ENCODE data around the gene MAPK8IP1. TPM values are rescaled to one million over a fixed set of nuclear protein-coding genes. Genes with fewer than 3 reads are reported as not detected.

The MAPK8IP1 gene
- total and polyA plus RNA-seq, 10 donors, result 0.80 to 6.0 (median 3.1) TPM

DNA sequence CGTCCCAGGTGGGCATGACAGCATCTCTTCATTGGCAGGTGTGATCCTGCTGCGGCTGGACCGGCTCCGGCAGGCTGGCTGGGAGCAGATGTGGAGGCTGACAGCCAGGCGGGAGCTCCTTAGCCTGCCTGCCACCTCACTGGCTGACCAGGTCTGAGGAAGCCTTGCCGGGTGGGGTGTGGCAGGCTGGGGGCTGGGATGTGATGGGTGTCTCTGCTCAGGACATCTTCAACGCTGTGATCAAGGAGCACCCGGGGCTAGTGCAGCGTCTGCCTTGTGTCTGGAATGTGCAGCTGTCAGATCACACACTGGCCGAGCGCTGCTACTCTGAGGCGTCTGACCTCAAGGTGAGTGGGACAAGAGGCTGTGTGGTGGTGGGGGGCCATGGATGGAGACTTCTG lies 40.5 kb downstream of the MAPK8IP1 start:
- peak; percentile 74 for DNase-seq
- Histone ChIP-seq H3K9me3 (no peaks in the 10 kb centered on the region), H3K27ac (peak overlapping the region in 1 of 8 donors; percentile 86), H3K4me1 (peaks cover 12 to 80% (median 46%) of the 10 kb centered on the region in 6 donors), H3K36me3 (peaks cover 0 to 10% (median 0%) of the 10 kb centered on the region in 6 donors), H3K27me3 (replicated peaks in 1 of 7) (peaks cover 0 to 49% (median 20%) of the 10 kb centered on the region in 7 donors), H3K4me3 (no peak overlapping the region)
- 82 to 86% (median 84%) methylated on average over 10 to 12 of the region's 12 CpGs for WGBS, 5 donors
- no peak for TF ChIP-seq POLR2A (IDR thresholded peaks at IDR 0.05)
- TF ChIP-seq POLR2AphosphoS5 (IDR thresholded peaks at IDR 0.05), result no peak
- TF ChIP-seq, protein P1, sequence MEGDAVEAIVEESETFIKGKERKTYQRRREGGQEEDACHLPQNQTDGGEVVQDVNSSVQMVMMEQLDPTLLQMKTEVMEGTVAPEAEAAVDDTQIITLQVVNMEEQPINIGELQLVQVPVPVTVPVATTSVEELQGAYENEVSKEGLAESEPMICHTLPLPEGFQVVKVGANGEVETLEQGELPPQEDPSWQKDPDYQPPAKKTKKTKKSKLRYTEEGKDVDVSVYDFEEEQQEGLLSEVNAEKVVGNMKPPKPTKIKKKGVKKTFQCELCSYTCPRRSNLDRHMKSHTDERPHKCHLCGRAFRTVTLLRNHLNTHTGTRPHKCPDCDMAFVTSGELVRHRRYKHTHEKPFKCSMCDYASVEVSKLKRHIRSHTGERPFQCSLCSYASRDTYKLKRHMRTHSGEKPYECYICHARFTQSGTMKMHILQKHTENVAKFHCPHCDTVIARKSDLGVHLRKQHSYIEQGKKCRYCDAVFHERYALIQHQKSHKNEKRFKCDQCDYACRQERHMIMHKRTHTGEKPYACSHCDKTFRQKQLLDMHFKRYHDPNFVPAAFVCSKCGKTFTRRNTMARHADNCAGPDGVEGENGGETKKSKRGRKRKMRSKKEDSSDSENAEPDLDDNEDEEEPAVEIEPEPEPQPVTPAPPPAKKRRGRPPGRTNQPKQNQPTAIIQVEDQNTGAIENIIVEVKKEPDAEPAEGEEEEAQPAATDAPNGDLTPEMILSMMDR (IDR thresholded peaks at IDR 0.05 in 8 of 11, conservative IDR thresholded peaks at IDR 0.05 in 3 of 11), result no peak
- intact Hi-C loops (cut with DNase I; ENCODE audit: low total_unique reads), result no loop called here

DNA sequence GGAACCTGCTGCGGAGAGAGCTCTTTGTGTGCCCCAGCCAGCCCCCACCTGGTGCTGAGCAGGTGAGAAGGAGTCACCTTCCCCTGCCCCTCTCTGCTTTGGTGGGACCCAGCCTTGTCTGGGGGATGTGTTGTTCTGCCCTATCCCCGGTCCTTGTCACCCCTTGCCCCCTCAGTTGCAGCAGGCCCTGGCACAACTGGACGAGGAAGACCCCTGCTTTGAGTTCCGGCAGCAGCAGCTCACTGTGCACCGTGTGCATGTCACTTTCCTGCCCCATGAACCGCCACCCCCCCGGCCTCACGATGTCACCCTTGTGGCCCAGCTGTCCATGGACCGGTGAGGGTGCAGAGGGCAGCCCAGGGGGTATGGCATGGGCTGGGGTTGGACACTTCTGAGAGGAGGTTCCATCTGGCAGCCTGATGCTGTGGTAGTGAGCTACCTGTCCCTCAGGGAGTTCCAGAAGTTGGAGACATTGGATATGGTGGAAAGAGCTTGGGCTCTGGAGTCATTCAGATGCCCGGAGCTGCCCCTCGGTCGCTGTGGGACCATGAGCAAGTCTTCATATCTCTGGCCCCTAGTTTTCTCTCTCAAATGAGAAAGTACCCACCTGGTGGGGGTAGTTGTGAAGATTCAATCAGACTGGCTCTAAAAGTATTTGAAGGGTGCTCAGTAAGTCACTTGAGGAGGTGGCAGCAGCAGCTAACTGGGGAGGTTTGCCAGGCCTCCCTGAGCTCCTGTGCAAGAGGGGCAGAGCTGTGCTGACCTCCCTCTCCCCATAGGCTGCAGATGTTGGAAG lies 41.3 kb downstream of the MAPK8IP1 start:
- WGBS, 5 donors, result 84 to 94% (median 91%) methylated on average over 12 of the region's 12 CpGs
- Histone ChIP-seq H3K27me3 (replicated peaks in 1 of 7) (peaks cover 0 to 42% (median 18%) of the 10 kb centered on the region in 7 donors), H3K9me3 (no peaks in the 10 kb centered on the region), H3K36me3 (peaks cover 0 to 18% (median 1%) of the 10 kb centered on the region in 6 donors), H3K4me3 (no peak overlapping the region), H3K27ac (peak overlapping the region in 3 of 8 donors; percentile 24 to 86 (median 80)), H3K4me1 (peaks cover 12 to 80% (median 51%) of the 10 kb centered on the region in 6 donors)
- intact Hi-C loops (cut with DNase I; ENCODE audit: low total_unique reads), result no loop called here
- TF ChIP-seq POLR2AphosphoS5 (IDR thresholded peaks at IDR 0.05) (peak in 1 of 3 donors; percentile 1), POLR2A (IDR thresholded peaks at IDR 0.05) (no peak)
- TF ChIP-seq, protein P1 (IDR thresholded peaks at IDR 0.05 in 8 of 11, conservative IDR thresholded peaks at IDR 0.05 in 3 of 11), result no peak
- DNase-seq, result peak; percentile 79

DNA sequence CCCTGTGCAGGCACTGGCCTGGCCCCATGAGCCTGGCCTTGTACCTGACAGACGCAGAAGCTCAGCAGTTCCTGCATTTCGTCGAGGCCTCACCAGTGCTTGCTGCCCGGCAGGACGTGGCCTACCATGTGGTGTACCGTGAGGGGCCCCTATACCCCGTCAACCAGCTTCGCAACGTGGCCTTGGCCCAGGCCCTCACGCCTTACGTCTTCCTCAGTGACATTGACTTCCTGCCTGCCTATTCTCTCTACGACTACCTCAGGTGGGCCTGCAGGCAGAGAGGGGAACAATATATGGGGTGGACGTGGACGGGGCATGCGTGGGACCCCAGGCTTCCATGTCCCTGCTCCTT lies 41.9 kb downstream of the MAPK8IP1 start:
- H3K9me3 ChIP-seq, result no peaks in the 10 kb centered on the region
- peaks cover 0 to 36% (median 12%) of the 10 kb centered on the region in 7 donors for H3K27me3 ChIP-seq (replicated peaks in 1 of 7)
- no peak overlapping the region for H3K4me3 ChIP-seq
- peak; percentile 78 for DNase-seq
- intact Hi-C loops (cut with DNase I; ENCODE audit: low total_unique reads), result no loop called here
- peaks cover 9 to 80% (median 50%) of the 10 kb centered on the region in 6 donors for H3K4me1 ChIP-seq
- H3K36me3 ChIP-seq, result peaks cover 0 to 23% (median 6%) of the 10 kb centered on the region in 6 donors
- 31 to 60% (median 37%) methylated on average over 12 to 15 of the region's 15 CpGs for WGBS, 5 donors
- H3K27ac ChIP-seq, result peak overlapping the region in 3 of 8 donors; percentile 24 to 86 (median 80)
- TF ChIP-seq, protein P1 (IDR thresholded peaks at IDR 0.05 in 8 of 11, conservative IDR thresholded peaks at IDR 0.05 in 3 of 11), result no peak
- no peak for TF ChIP-seq POLR2A (IDR thresholded peaks at IDR 0.05)
- TF ChIP-seq POLR2AphosphoS5 (IDR thresholded peaks at IDR 0.05), result peak; percentile 18 to 61 (median 27)
